HK-2 (cell line): ENCODE results near the gene COA3.

Source experiments
- DNase-seq: peaks from one replicate; pipeline ENCODE4 v3.0.0-alpha.2; 2018; ENCODE audit not compliant: unreplicated experiment

The COA3 gene, protein sequence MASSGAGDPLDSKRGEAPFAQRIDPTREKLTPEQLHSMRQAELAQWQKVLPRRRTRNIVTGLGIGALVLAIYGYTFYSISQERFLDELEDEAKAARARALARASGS

DNA sequence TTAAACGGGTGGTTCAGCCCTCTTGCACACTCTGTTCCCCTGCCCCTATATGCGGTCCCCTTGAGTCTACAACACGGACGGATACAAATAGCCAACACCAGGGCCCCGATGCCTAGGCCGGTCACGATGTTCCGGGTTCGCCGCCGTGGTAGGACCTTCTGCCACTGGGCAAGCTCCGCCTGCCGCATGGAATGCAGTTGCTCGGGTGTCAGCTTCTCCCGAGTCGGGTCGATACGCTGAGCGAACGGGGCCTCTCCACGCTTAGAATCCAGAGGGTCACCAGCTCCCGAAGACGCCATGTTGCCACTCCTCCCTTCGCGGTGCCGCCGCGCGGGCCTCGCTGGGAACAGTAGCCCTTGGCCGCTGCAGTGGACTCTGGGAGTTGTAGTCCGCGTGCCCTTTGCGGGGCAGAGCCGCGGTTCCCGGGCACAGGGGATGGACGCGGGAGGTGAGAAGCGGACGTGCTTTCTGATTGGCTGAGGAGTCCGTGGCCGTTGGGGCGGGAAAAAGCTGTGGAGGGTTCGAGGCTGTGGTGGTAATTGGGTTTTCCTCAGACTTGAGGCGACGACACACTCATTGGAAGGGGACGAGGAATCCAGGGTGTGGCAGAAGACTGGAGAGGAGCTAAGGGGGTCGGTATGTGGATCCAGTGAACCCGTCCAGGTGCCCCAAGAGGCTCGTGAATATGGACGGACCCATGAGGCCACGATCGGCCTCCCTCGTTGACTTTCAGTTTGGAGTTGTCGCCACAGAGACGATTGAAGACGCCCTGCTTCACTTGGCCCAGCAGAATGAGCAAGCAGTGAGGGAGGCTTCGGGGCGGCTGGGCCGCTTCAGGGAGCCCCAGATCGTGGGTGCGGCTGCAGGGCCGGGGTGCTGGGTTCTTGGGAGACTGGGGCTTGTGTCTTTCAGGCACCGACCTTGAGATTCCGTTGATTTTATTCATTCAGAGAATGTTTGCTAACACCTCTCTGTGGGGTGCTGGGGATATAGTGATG is at the start of gene COA3, which contains the start of gene CNTD1:
COA3 (minus strand) TSS at position 322 of the 998 bp plus-strand sequence; CDS start at position 299, 23 bp downstream.
CNTD1 (plus strand) TSS at position 479 of the 998 bp plus-strand sequence; CDS start at position 686, 207 bp downstream.
- DNase-seq = peak; percentile 88

- DNase-seq = no peak
Measured at GRCh38 chr17:42848093-42848492, 49.6 kb upstream of the COA3 start.

DNA sequence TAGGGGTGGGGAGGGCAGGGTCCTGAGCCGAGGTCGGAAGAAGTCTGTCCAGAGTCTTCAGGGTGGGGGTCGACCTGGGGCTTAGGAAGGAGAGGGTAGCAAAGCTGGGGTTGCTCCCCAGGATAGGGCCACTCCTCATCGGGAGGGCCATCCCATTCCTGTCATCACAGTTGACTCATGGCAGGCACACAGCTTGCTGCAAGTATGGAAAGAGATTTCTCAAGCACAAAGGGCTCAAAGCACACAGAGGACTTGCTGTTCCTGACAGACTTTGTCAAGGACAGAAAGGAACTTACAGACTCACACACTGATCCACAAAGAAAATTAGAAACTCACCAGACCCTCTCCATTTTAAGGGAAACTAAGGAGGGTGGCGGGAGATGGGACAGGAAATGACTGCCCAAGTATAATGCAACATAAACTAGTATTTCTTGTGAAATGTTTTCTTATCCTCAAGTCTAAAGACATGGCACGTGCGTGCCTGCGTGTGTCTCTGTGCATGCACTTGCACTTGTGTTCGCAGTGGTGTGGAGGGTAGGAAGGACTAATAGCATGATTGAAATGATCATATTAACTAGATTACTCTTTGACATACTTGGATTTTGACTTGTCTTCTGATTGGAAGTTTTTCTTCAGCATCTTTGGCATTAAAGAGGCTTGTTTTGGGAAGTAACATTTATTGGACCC is 48.2 kb upstream of the COA3 start:
- no peak for DNase-seq

GRCh38 chr17:42845918-42846593 is 47.6 kb upstream of the COA3 start:
- DNase-seq = no peak

GRCh38 chr17:42845556-42845917 is 47.0 kb upstream of the COA3 start:
- no peak for DNase-seq

GRCh38 chr17:42844761-42845555 is 46.5 kb upstream of the COA3 start:
- DNase-seq = no peak

- no peak for DNase-seq
Measured at GRCh38 chr17:42844271-42844670, 45.8 kb upstream of the COA3 start, which contains the start of gene AOC2. Gene AOC2, plus strand, starts transcription at chr17:42844580. Its CDS starts 47 bp downstream, at chr17:42844627.

- no peak for DNase-seq
Measured at GRCh38 chr17:42843358-42843934, 44.9 kb upstream of the COA3 start.

- DNase-seq = no peak
Measured at GRCh38 chr17:42841975-42842685, 43.6 kb upstream of the COA3 start.

DNA sequence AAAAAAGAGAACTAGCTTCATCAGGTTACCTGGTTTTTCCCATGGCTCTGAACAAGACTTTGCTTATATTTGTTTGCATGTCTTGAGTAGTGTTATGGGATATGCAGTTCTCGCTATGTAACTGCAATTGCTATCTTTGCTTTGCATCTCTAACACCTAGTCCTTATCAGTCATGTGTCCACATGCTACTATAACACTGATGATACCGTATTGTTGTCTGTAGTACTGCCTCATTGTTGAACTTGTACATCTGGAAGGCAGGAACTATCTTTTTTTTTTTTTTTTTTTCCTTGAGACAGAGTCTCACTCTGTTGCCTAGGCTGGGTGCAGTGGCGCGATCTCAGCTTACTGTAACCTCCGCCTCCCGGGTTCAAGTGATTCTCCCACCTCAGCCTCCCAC is 37.2 kb upstream of the COA3 start:
- no peak for DNase-seq

GRCh38 chr17:42833767-42834422 is 35.4 kb upstream of the COA3 start:
- no peak for DNase-seq

- DNase-seq = peak; percentile 92
Measured at GRCh38 chr17:42832934-42833766, 34.6 kb upstream of the COA3 start, which contains the start of gene PSME3. Gene PSME3, plus strand, starts transcription at chr17:42833397. Its CDS starts 235 bp downstream, at chr17:42833632.

DNA sequence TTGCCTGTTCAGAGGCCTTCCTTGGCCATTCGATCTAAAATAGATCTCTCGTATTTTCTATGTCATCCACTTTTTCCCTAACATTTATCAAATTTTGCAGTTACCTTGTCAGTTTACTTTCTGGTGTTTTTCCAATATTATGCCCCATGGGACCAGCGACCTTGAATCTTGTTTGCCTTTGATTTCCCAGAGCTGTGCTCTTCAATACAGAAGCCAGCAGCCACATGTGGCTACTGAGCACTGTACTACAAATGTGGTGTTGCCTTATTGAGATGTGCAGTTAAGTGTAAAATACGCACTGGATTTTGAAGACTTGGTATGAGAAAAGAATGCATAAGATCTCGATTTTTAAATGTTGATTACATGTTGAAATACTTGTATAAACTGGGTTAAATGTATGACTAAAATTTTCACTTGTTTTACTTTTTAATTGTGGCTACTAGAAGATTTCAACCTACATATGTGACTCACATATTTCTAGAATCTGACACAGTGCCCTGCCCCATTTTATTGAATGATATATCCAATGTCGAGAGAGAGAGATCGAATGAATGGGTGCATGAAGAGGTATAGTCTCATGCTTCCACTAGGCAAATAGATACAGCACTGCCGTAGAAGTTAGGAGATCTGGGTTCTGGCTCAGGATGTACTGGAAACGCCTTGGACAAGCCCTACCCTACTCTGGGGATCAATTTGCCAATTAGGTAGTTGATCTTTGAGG is 33.9 kb upstream of the COA3 start:
- DNase-seq = no peak

DNA sequence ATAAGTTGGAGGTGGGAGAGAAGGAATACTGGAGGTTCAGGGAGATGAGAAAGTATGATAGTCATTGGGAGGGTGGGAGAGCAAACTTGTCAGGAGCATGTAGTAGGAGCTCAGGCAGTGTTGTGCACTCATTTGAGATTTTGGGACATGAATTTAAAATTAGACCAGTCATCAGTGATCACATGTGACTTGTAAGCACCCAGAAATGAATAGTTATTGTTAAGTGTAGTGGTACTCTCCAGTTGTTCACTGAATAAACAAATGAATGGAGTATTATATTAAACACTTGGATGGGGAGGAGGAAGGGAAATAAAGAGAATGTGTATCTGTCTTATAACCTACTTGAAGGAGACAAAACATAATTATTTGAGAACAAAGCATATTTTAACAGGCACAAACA is 32.5 kb upstream of the COA3 start:
- DNase-seq = no peak

GRCh38 chr17:42827472-42827871 is 29.0 kb upstream of the COA3 start:
- no peak for DNase-seq

DNA sequence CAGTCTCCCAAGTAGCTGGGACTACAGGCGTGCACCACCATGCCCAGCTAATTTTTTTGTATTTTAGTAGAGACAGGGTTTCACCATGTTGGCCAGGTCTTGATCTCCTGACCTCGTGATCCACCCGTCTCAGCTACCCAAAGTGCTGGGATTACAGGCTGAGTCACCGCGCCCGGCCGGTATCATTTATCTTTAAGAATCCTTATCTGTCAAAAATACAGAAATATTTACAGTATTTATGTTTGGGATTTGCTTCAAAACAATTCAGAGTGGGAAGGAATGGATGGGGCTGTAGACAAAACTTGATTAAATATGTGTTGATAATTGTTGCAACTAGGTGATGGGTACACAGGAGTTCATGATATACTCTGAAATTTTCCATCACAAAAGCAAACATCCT is 22.7 kb upstream of the COA3 start:
- no peak for DNase-seq

DNA sequence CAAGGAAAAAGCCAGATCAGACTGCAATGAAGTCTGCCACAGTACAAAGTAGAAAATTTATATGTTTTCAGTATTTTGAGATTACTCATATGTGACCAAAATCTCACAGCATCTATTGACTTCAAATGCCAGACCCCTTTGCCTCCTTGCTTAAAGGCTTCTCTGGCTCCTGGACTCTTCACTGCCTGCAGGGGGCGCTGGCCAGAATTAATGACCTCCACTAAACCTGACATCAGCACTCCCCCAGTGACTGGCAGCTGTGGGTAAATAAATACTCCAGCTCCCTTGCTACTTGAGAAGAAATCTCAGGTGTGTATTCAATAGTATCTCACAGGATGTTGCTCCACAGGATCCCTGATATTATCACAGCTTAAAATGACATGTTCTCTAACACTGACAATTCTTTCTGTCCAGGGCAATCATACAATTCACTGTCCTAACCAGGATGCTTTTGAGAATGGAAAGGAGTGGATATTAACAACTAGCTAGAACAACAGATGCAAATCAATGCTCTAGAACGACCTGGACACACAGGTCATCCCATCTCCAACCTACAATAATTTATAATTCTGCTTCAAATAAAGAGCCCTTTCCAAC is 21.5 kb upstream of the COA3 start:
- peak; percentile 50 for DNase-seq
